HepG2 (cell line): Measurements from ENCODE around the gene MYLK2. TPM values are rescaled to one million over a fixed set of nuclear protein-coding genes. Genes with fewer than 3 reads are reported as not detected.
A peak's percentile ranks its signal among the peaks of the same experiment; 100 is the strongest.

Experiments used
- CBX5 ChIP-seq: sonication (generic); formaldehyde crosslinking; IDR thresholded peaks from 2 replicates; pipeline ENCODE4 v1.4.0; 2020; ENCODE audit warnings: missing genetic modification reagents, borderline replicate concordance
- CEBPB ChIP-seq: IDR thresholded peaks from 2 replicates; pipeline ENCODE4 v1.6.1; 2011; ENCODE audit warnings: low read depth, low read length, improper control_type of control experiment, borderline replicate concordance
- CHCHD3 ChIP-seq: sonication (generic); formaldehyde crosslinking; IDR thresholded peaks from 2 replicates; pipeline ENCODE4 v1.8.0; 2022; ENCODE audit warnings: mild to moderate bottlenecking, missing genetic modification reagents, moderate library complexity
- GATAD2A ChIP-seq: IDR thresholded peaks from 2 replicates; pipeline ENCODE4 v1.6.1; 2016
- HDAC1 ChIP-seq: sonication (generic); formaldehyde crosslinking; IDR thresholded peaks from 2 replicates; pipeline ENCODE4 v1.5.1; 2020; ENCODE audit warnings: mild to moderate bottlenecking, missing genetic modification reagents
- HES4 ChIP-seq: sonication (generic); formaldehyde crosslinking; IDR thresholded peaks from 2 replicates; pipeline ENCODE4 v1.9.0; 2021; ENCODE audit warnings: mild to moderate bottlenecking, missing genetic modification reagents, borderline replicate concordance
- HNRNPLL ChIP-seq: fragments of 200-400 bp; formaldehyde crosslinking; IDR thresholded peaks from 2 replicates; pipeline ENCODE4 v1.6.1; 2017; ENCODE audit warnings: mild to moderate bottlenecking, low read depth, low read length; ENCODE audit not compliant: poor library complexity, severe bottlenecking
- IRX3 ChIP-seq: sonication (generic); formaldehyde crosslinking; IDR thresholded peaks from 2 replicates; pipeline ENCODE4 v1.8.1; 2023; ENCODE audit warnings: mild to moderate bottlenecking, low read depth, missing genetic modification reagents, borderline replicate concordance
- KAT2B ChIP-seq: fragments of 150-350 bp; IDR thresholded peaks from 2 replicates; pipeline ENCODE4 v1.6.1; 2014; ENCODE audit warnings: low read depth, low read length, borderline replicate concordance
- KDM4B ChIP-seq: sonication (generic); formaldehyde crosslinking; IDR thresholded peaks from 2 replicates; pipeline ENCODE4 v1.4.0; 2020; ENCODE audit warnings: missing genetic modification reagents
- NAIF1 ChIP-seq: sonication (generic); formaldehyde crosslinking; IDR thresholded peaks from 2 replicates; pipeline ENCODE4 v1.5.0; 2020; ENCODE audit warnings: mild to moderate bottlenecking, missing genetic modification reagents, borderline replicate concordance
- NFATC3 ChIP-seq: sonication (generic); formaldehyde crosslinking; IDR thresholded peaks from 2 replicates; pipeline ENCODE4 v1.5.1; 2020; ENCODE audit warnings: mild to moderate bottlenecking, missing genetic modification reagents
- NR1H2 ChIP-seq: sonication (generic); formaldehyde crosslinking; IDR thresholded peaks from 2 replicates; pipeline ENCODE4 v1.8.1; 2022; ENCODE audit warnings: low read depth, missing genetic modification reagents, borderline replicate concordance
- PAWR ChIP-seq: sonication (generic); formaldehyde crosslinking; IDR thresholded peaks from 2 replicates; pipeline ENCODE4 v1.4.0; 2020; ENCODE audit warnings: missing genetic modification reagents, mild to moderate bottlenecking, borderline replicate concordance
- RFX5 ChIP-seq: IDR thresholded peaks from 2 replicates; pipeline ENCODE4 v1.6.1; 2011; ENCODE audit warnings: low read depth, low read length, improper control_type of control experiment
- SALL1 ChIP-seq: sonication (generic); formaldehyde crosslinking; IDR thresholded peaks from 2 replicates; pipeline ENCODE4 v1.8.0; 2022; ENCODE audit warnings: mild to moderate bottlenecking, missing genetic modification reagents
- THAP11 ChIP-seq: IDR thresholded peaks from 2 replicates; pipeline ENCODE4 v1.6.1; 2016; ENCODE audit warnings: missing biosample characterization, missing genetic modification reagents
- ZFP36L2 ChIP-seq: sonication (generic); formaldehyde crosslinking; IDR thresholded peaks from 2 replicates; pipeline ENCODE4 v1.4.0; 2020; ENCODE audit warnings: missing genetic modification reagents
- ZNF180 ChIP-seq: sonication (generic); formaldehyde crosslinking; IDR thresholded peaks from 2 replicates; pipeline ENCODE4 v1.4.0; 2020; ENCODE audit warnings: low read depth, missing genetic modification reagents, borderline replicate concordance
- ZNF446 ChIP-seq: sonication (generic); formaldehyde crosslinking; IDR thresholded peaks from 2 replicates; pipeline ENCODE4 v1.5.0; 2020; ENCODE audit warnings: mild to moderate bottlenecking, missing genetic modification reagents
- ZNF550 ChIP-seq: sonication (generic); formaldehyde crosslinking; IDR thresholded peaks from 2 replicates; pipeline ENCODE4 v1.4.0; 2020; ENCODE audit warnings: mild to moderate bottlenecking, missing genetic modification reagents, borderline replicate concordance
- ZNF788 ChIP-seq: sonication (generic); formaldehyde crosslinking; IDR thresholded peaks from 2 replicates; pipeline ENCODE4 v1.5.0; 2020; ENCODE audit warnings: mild to moderate bottlenecking, missing genetic modification reagents, borderline replicate concordance
- ZNF792 ChIP-seq: IDR thresholded peaks from 2 replicates; pipeline ENCODE4 v1.6.1; 2016
- ZSCAN9 ChIP-seq: IDR thresholded peaks from 2 replicates; pipeline ENCODE4 v1.6.1; 2016; ENCODE audit warnings: borderline replicate concordance
- polyA plus RNA-seq, 8 experiments: library from polyadenylated mRNA; depleted of rRNA in 3 of 8; stranded (reverse) in 7 of 8; unstranded in 1 of 8; fragments of >200 nt; fragmentation: Illumina TruSeq in 4 of 8; extraction: Trizol in 4 of 8; gene quantifications; 2 replicates each; pipeline versions ENCODE4 v1.2.1 to v1.2.3, GENCODE V29; 2011 to 2016; ENCODE audit warnings: low read depth in 4 of 8, missing spikeins in 1 of 8, mixed read lengths in 1 of 8; ENCODE audit not compliant: insufficient read depth in 1 of 8
- total RNA-seq, 5 experiments: library from RNA; depleted of rRNA; stranded (reverse); fragments of >200 nt; fragmentation: Illumina TruSeq; extraction: Trizol; gene quantifications; 2 replicates each; pipeline ENCODE4 v1.2.3, GENCODE V29; 2016; ENCODE audit warnings: low read depth in 1 of 5
- TF ChIP-seq, protein P1 (sequence below): sonication (generic); formaldehyde crosslinking; IDR thresholded peaks from 2 replicates; pipeline ENCODE4 v1.4.0; 2020; ENCODE audit warnings: mild to moderate bottlenecking, missing genetic modification reagents
- TF ChIP-seq, protein P2 (sequence below): sonication (generic); formaldehyde crosslinking; IDR thresholded peaks from 2 replicates; pipeline ENCODE4 v1.5.1; 2020; ENCODE audit warnings: missing genetic modification reagents, mild to moderate bottlenecking, borderline replicate concordance
- TF ChIP-seq, protein P3 (sequence below): sonication (generic); formaldehyde crosslinking; IDR thresholded peaks from 2 replicates; pipeline ENCODE4 v1.5.0; 2020; ENCODE audit warnings: missing genetic modification reagents

MYLK2 gene
- total and polyA plus RNA-seq, 2 of the 13 experiments (the other 11 are each of a cell fraction or from before 2014, with no cell fraction given) = 0.27 TPM; not detected in 1

GRCh38 chr20:31833130-31833930 is 14.2 kb downstream of the MYLK2 start (continued):
- TF ChIP-seq, protein P1, sequence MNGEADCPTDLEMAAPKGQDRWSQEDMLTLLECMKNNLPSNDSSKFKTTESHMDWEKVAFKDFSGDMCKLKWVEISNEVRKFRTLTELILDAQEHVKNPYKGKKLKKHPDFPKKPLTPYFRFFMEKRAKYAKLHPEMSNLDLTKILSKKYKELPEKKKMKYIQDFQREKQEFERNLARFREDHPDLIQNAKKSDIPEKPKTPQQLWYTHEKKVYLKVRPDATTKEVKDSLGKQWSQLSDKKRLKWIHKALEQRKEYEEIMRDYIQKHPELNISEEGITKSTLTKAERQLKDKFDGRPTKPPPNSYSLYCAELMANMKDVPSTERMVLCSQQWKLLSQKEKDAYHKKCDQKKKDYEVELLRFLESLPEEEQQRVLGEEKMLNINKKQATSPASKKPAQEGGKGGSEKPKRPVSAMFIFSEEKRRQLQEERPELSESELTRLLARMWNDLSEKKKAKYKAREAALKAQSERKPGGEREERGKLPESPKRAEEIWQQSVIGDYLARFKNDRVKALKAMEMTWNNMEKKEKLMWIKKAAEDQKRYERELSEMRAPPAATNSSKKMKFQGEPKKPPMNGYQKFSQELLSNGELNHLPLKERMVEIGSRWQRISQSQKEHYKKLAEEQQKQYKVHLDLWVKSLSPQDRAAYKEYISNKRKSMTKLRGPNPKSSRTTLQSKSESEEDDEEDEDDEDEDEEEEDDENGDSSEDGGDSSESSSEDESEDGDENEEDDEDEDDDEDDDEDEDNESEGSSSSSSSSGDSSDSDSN = 0 out of 2 replicates have a peak, but pooled peaks have one; percentile 28
- TF ChIP-seq GATAD2A (CRISPR knock-in tag) = no peak
- no peak for TF ChIP-seq ZFP36L2
- no peak for TF ChIP-seq KAT2B
- no peak for TF ChIP-seq ZNF788 (CRISPR knock-in tag)
- no peak for TF ChIP-seq ZNF180
- no peak for TF ChIP-seq PAWR (CRISPR knock-in tag)
- TF ChIP-seq CHCHD3 = no peak
- TF ChIP-seq ZNF792 (CRISPR knock-in tag) = no peak
- no peak for TF ChIP-seq HNRNPLL
- TF ChIP-seq CEBPB = no peak
- no peak for TF ChIP-seq NAIF1 (CRISPR knock-in tag)
- TF ChIP-seq ZSCAN9 = no peak
- no peak for TF ChIP-seq KDM4B (CRISPR knock-in tag)
- TF ChIP-seq ZNF550 = peak; percentile 24; the same call in 1 of the 2 replicates
- TF ChIP-seq HDAC1 (CRISPR knock-in tag) = no peak
- TF ChIP-seq THAP11 (CRISPR knock-in tag) = no peak
- 0 out of 2 replicates have a peak, but pooled peaks have one; percentile 14 for TF ChIP-seq SALL1 (CRISPR knock-in tag)
- TF ChIP-seq NFATC3 (CRISPR knock-in tag) = no peak
- TF ChIP-seq RFX5 = no peak
- no peak for TF ChIP-seq HES4 (CRISPR knock-in tag)
- TF ChIP-seq, protein P2, sequence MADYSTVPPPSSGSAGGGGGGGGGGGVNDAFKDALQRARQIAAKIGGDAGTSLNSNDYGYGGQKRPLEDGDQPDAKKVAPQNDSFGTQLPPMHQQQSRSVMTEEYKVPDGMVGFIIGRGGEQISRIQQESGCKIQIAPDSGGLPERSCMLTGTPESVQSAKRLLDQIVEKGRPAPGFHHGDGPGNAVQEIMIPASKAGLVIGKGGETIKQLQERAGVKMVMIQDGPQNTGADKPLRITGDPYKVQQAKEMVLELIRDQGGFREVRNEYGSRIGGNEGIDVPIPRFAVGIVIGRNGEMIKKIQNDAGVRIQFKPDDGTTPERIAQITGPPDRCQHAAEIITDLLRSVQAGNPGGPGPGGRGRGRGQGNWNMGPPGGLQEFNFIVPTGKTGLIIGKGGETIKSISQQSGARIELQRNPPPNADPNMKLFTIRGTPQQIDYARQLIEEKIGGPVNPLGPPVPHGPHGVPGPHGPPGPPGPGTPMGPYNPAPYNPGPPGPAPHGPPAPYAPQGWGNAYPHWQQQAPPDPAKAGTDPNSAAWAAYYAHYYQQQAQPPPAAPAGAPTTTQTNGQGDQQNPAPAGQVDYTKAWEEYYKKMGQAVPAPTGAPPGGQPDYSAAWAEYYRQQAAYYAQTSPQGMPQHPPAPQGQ (CRISPR knock-in tag) = no peak
- TF ChIP-seq, protein P3, sequence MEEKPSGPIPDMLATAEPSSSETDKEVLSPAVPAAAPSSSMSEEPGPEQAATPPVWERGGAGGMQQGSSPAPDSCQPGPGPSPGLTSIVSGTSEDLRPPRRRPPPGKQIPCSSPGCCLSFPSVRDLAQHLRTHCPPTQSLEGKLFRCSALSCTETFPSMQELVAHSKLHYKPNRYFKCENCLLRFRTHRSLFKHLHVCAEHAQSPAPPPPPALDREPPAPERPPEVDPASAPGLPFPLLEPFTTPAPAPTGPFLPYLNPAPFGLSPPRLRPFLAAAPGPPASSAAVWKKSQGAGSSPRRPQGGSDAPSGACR = peak; percentile 39; the same call in 1 of the 2 replicates
- peak; percentile 24; the same call in 1 of the 2 replicates for TF ChIP-seq CBX5 (CRISPR knock-in tag)
- no peak for TF ChIP-seq NR1H2 (CRISPR knock-in tag)
- no peak for TF ChIP-seq IRX3
- no peak for TF ChIP-seq ZNF446 (CRISPR knock-in tag)
